ENCODE data around the gene ENGASE.
"Not testable (repeated sequence)": the region's sequence is repeated elsewhere in the genome, so short reads cannot be mapped to it uniquely, and the experiment has no call there.

ENGASE gene

GRCh38 chr17:79074649-79075445 is at the start of gene ENGASE:
Gene ENGASE (plus strand): TSS chr17:79074824. CDS start chr17:79074945, 121 bp downstream.
- peak; percentile 82 for DNase-seq

- no peak for DNase-seq
Observed at GRCh38 chr17:79024901-79025737, 49.5 kb upstream of the ENGASE start.

GRCh38 chr17:79026376-79027273 is 48.0 kb upstream of the ENGASE start:
- DNase-seq = no peak

- no peak for DNase-seq
Observed at GRCh38 chr17:79027274-79027924, 47.2 kb upstream of the ENGASE start.

GRCh38 chr17:79027925-79028491 is 46.6 kb upstream of the ENGASE start:
- DNase-seq = no peak

- DNase-seq = no peak
Observed at GRCh38 chr17:79028496-79029326, 45.9 kb upstream of the ENGASE start.

GRCh38 chr17:79029327-79030009 is 45.2 kb upstream of the ENGASE start:
- no peak for DNase-seq

GRCh38 chr17:79030636-79031035 is 44.0 kb upstream of the ENGASE start:
- DNase-seq = not testable (repeated sequence)

GRCh38 chr17:79031996-79032875 is 42.4 kb upstream of the ENGASE start:
- DNase-seq = no peak

GRCh38 chr17:79033046-79033616 is 41.5 kb upstream of the ENGASE start:
- no peak for DNase-seq

- peak; percentile 79 for DNase-seq
Observed at GRCh38 chr17:79033741-79034501, 40.7 kb upstream of the ENGASE start.

- DNase-seq = peak; percentile 29
Observed at GRCh38 chr17:79034931-79035485, 39.6 kb upstream of the ENGASE start.

- no peak for DNase-seq
Observed at GRCh38 chr17:79035686-79036085, 38.9 kb upstream of the ENGASE start.

- no peak for DNase-seq
Observed at GRCh38 chr17:79036181-79036580, 38.4 kb upstream of the ENGASE start.

- no peak for DNase-seq
Observed at GRCh38 chr17:79036596-79036995, 38.0 kb upstream of the ENGASE start.

- no peak for DNase-seq
Observed at GRCh38 chr17:79038545-79039135, 36.0 kb upstream of the ENGASE start.

- DNase-seq = no peak
Observed at GRCh38 chr17:79039171-79039570, 35.5 kb upstream of the ENGASE start.

Data from NCI-H1105 treated with DMSO at 0.1 percent for 48 hours (cell line).